Right atrium auricular region (tissue), 2 donors: ENCODE results near the gene EFTUD2. TPM values are rescaled to one million over a fixed set of nuclear protein-coding genes. Genes with fewer than 3 reads are reported as not detected.

ENCODE experiments used
- DNase-seq: peaks from one replicate; pipeline ENCODE4 v3.0.0-alpha.2; 2019; ENCODE audit warnings: low spot score
- H3K27ac ChIP-seq, 2 donors: fragments of 200-600 bp; sonication (generic); 1 replicate in 1 of 2; 2 replicates in 1 of 2; pipeline ENCODE4 v1.5.1; 2016 to 2019
- H3K27me3 ChIP-seq, 2 donors: fragments of 200-600 bp; sonication (generic); one replicate each; pipeline versions ENCODE4 v1.5.1 to v1.6.0; 2017 to 2019
- H3K36me3 ChIP-seq: fragments of 200-600 bp; sonication (generic); one replicate; pipeline ENCODE4 v1.5.1; 2016
- H3K4me1 ChIP-seq, 2 donors: fragments of 200-600 bp; sonication (generic); one replicate each; pipeline versions ENCODE4 v1.5.1 to v1.6.0; 2017 to 2019
- H3K4me3 ChIP-seq, 2 donors: fragments of 200-600 bp; sonication (generic); 1 replicate in 1 of 2; 2 replicates in 1 of 2; pipeline ENCODE4 v1.5.1; 2017 to 2019; ENCODE audit warnings: mild to moderate bottlenecking in 1 of 2, moderate library complexity in 1 of 2
- H3K9me3 ChIP-seq, 2 donors: fragments of 200-600 bp; sonication (generic); one replicate each; pipeline ENCODE4 v1.5.1; 2019
- CTCF ChIP-seq, 2 donors: fragments of 200-600 bp; sonication (generic); IDR thresholded peaks; one replicate each; pipeline ENCODE4 v1.5.1; 2019; ENCODE audit warnings: antibody characterized with exemption in 2 of 2
- total RNA-seq, 2 donors: library from RNA; depleted of rRNA; stranded (reverse); fragments of >200 nt; gene quantifications; one replicate each; pipeline ENCODE4 v1.1.0, GENCODE V29; 2016

EFTUD2 gene
- total RNA-seq, 2 donors from 2014 or later, result 36.8 to 36.9 TPM

GRCh38 chr17:44912763-44913544, 13.7 kb upstream of the EFTUD2 start:
- H3K4me1 ChIP-seq, result peaks cover 0 to 29% of the 10 kb centered on the region in 2 donors
- no peaks in the 10 kb centered on the region for H3K9me3 ChIP-seq
- H3K27me3 ChIP-seq, result no peaks in the 10 kb centered on the region
- no peak for TF ChIP-seq CTCF (IDR thresholded peaks at IDR 0.05)
- no peak overlapping the region for H3K27ac ChIP-seq
- no peak for DNase-seq
- H3K4me3 ChIP-seq, result no peak overlapping the region
- no peaks in the 10 kb centered on the region for H3K36me3 ChIP-seq

DNA sequence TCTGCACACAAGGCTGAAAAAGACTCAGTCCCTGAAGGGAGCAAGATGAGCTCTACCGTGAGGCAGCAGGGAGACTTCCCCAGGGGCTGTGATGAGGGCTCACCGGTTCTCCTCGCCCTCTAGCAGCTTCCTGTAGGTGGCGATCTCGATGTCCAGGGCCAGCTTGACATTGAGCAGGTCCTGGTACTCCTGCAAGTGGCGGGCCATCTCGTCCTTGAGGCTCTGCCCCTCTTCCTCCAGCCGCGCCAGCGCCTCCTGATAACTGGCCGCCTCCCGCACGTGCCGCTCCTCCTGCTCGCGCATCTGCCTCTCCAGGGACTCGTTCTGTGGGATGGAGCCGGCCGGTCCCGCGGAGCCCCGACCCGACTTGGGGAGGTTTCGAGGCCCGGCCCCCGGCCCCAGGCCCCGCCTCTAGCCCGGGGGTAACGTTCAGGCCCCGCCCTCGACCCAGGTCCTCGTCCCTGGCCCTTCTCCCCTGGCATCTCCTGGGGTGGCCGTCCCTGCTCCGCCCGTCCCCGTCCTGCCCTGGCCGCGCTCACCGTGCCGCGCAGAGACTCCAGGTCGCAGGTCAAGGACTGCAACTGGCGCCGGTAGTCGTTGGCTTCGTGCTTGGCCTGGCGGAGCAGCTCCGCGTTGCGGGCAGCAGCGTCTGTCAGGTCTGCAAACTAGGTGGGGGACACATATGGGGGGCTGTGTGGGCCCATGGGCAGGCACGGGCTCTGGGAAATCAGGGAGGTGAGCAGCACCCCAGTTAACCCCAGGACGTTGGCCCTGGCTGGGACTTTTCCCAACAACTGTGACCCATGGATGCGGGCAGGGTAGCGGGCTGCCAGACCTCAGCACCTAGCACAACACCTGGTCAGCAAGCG, 12.1 kb upstream of the EFTUD2 start:
- Histone ChIP-seq H3K4me1 (peaks cover 0 to 18% of the 10 kb centered on the region in 2 donors), H3K4me3 (peak overlapping the region; percentile 23 to 39), H3K36me3 (no peaks in the 10 kb centered on the region), H3K27ac (peak overlapping the region in 1 of 2 donors; percentile 43), H3K9me3 (no peaks in the 10 kb centered on the region), H3K27me3 (no peaks in the 10 kb centered on the region)
- peak; percentile 35 to 66 for TF ChIP-seq CTCF (IDR thresholded peaks at IDR 0.05)
- peak; percentile 63 for DNase-seq

- H3K27me3 ChIP-seq, result no peaks in the 10 kb centered on the region
- no peak for DNase-seq
- peaks cover 0 to 12% of the 10 kb centered on the region in 2 donors for H3K4me1 ChIP-seq
- no peaks in the 10 kb centered on the region for H3K36me3 ChIP-seq
- H3K27ac ChIP-seq, result no peak overlapping the region
- no peaks in the 10 kb centered on the region for H3K9me3 ChIP-seq
- peak overlapping the region in 1 of 2 donors; percentile 39 for H3K4me3 ChIP-seq
- no peak for TF ChIP-seq CTCF (IDR thresholded peaks at IDR 0.05)
Observed at GRCh38 chr17:44910231-44911106, 11.2 kb upstream of the EFTUD2 start.

DNA sequence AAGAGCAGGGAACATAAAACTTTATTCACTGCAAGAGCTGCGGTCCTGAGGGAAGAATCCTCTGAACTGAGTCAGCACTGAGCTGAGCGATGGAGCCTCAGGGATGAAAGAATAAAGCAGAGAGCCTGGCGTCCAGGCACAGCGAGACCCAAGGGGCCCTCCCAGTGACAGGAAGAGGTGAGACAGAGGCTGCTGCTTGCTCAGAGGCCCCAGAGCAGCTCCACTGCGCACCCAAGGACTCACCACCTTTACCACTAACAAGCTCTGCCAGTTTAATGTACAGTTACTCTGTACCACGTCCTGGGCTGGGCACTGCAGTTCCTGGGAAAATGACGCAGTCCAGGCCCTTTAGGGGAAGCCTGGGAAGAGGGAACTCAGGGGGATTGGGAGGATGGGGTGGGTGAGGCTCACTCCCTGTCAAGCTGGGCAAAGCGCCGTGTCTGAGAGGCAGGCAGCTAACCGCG, 10.5 kb upstream of the EFTUD2 start:
- H3K27ac ChIP-seq, result no peak overlapping the region
- no peak for TF ChIP-seq CTCF (IDR thresholded peaks at IDR 0.05)
- H3K4me3 ChIP-seq, result no peak overlapping the region
- H3K4me1 ChIP-seq, result peaks cover 0 to 12% of the 10 kb centered on the region in 2 donors
- H3K9me3 ChIP-seq, result no peaks in the 10 kb centered on the region
- DNase-seq, result no peak
- no peaks in the 10 kb centered on the region for H3K36me3 ChIP-seq
- no peaks in the 10 kb centered on the region for H3K27me3 ChIP-seq

DNA sequence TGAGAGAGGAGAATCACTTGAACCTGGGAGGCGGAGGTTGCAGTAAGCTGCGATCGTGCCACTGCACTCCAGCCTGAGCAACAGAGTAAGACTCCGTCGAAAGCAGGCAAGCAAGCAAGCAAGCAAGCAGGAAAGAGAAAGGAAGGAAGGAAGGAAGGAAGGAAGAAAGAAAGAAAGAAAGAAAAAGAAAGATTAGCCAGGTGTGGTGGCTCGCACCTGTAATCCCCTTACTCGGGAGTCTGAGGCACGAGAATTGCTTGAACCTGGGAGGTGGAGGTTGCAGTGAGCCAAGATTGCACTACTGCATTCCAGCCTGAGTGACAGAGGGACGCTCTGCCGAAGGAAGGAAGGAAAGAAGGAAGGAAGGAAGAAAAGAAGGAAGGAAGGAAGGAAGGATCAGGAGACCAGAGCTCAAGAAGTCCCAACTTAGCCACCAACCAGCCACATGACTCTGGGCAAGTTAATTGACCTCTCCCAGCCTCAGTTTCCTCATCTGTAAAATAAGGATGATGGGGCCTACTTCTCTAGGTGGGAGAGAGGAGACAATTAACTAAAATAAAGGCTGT, 9.6 kb upstream of the EFTUD2 start:
- DNase-seq, result no peak
- Histone ChIP-seq H3K27ac (no peak overlapping the region), H3K36me3 (no peaks in the 10 kb centered on the region), H3K4me1 (peaks cover 0 to 12% of the 10 kb centered on the region in 2 donors), H3K9me3 (no peaks in the 10 kb centered on the region), H3K27me3 (no peaks in the 10 kb centered on the region), H3K4me3 (no peak overlapping the region)
- no peak for TF ChIP-seq CTCF (IDR thresholded peaks at IDR 0.05)
